NCI-H146 treated with DMSO at 0.1 percent for 48 hours (cell line): ENCODE results near the gene SHC1.

Source experiments
- DNase-seq: peaks from one replicate; lab custom pipeline; 2025; ENCODE audit not compliant: unreplicated experiment; lab: John Stamatoyannopoulos, UW

SHC1 gene

GRCh38 chr1:155008015-155008941 lies 37.7 kb upstream of the SHC1 start:
- no peak for DNase-seq

GRCh38 chr1:155007251-155007828 lies 36.8 kb upstream of the SHC1 start:
- no peak for DNase-seq

DNA sequence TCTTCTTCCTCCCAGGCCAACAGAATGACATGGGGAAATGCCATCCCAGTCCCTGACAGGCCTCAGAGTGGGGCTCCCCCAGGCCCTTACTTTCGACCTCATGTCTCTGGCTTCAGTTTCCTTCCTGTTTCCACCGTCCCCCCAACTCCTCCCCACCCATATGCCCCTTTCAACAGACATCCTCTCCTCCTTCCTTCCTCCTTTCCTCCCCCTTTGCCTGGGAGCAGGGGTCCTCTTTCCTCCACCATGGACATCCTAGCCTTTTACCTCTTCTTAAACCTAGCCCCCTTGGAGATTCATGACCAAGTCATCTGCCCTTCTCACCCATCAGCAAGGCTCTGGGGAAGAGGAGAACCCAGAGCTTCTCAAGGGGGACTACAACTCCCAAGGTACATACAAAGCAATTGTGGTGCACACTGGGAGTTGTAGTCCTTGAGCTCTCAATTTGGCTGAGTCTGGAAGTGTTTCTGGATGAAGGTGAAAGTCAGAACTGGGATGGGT lies 36.1 kb upstream of the SHC1 start:
- DNase-seq: no peak

- no peak for DNase-seq
These were observed 34.8 kb upstream of the SHC1 start for GRCh38 chr1:155005076-155006011.

- no peak for DNase-seq
These were observed 34.0 kb upstream of the SHC1 start for GRCh38 chr1:155004352-155005075.

DNA sequence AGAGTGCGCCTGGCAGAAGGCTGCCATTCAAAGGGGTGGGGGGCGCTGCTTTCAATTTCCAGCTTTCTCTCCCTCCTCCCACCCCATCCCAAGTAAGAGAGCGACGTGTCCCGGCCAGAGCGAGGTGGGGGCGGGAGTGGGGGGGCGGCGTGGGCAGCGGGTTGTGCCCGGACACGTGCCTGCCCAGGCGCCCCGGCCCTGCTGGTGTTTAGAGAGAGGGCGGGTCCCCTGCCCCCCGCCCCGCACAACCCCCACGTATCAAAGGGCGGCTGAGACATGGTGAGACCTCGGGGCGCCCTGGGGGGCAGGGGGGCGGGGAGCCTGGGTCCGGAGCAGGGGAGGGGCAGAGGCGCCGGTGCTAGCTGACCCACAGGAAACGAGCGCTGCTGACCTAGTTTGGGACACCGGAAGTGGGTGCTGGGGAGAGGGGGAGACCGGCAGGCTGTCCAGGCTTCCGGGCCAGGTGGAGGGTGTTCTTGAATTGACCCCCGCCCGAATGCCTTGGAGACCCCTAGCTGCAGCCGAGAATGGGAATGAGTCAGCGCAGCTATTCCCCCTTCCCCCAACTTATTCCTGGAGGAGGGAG lies 33.3 kb upstream of the SHC1 start:
- DNase-seq: no peak

- peak; percentile 31 for DNase-seq
These were observed 32.7 kb upstream of the SHC1 start for GRCh38 chr1:155003227-155003765.

DNA sequence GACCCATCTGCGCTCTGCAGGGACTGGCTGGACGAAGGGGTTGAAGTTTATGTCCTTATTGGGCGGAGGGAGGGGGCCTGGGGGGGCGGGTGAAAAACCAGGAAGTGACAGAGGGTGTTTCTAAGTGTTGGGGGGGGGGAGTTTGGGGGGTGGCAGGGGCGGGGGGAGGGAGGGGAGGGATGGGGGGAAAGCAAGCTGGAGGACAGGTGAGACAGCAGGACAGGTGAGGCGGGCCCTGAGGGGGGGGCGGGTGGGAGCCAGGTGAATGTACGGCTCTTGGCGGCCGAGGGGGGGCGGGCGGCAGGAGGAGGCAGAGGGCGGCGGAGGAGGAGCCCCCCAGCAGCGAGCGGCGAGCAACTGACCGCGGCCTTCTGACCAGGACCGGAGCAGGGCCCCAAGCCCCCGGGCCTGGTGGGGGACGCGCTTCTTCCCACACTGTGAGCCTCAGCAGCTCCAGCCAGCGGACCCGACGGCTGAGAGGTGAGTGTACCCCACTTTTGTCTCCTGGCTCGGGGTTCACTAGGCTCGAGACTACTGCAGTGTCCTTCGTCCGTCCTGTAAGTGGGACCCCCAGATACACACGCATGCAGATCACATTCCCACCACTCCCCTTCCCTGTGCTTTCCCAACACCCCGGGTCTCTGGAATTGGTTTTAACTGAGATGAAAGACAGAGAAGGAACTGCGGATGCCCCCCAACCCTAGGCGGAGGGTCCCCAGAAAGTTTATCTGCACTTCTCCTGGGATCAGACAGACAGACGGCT lies 32.1 kb upstream of the SHC1 start, which contains the start of gene ZBTB7B:
ZBTB7B (plus strand) TSS at position 339 of the 763 bp plus-strand sequence. CDS start 11,859 bp downstream, outside the sequence.
- peak; percentile 79 for DNase-seq

GRCh38 chr1:155001675-155002463 lies 31.3 kb upstream of the SHC1 start:
- DNase-seq: peak; percentile 98

GRCh38 chr1:155001425-155001674 lies 30.8 kb upstream of the SHC1 start:
- DNase-seq: peak; percentile 65

GRCh38 chr1:155000726-155001424 lies 30.3 kb upstream of the SHC1 start:
- peak; percentile 75 for DNase-seq

- no peak for DNase-seq
These were observed 29.8 kb upstream of the SHC1 start for GRCh38 chr1:155000411-155000725.

DNA sequence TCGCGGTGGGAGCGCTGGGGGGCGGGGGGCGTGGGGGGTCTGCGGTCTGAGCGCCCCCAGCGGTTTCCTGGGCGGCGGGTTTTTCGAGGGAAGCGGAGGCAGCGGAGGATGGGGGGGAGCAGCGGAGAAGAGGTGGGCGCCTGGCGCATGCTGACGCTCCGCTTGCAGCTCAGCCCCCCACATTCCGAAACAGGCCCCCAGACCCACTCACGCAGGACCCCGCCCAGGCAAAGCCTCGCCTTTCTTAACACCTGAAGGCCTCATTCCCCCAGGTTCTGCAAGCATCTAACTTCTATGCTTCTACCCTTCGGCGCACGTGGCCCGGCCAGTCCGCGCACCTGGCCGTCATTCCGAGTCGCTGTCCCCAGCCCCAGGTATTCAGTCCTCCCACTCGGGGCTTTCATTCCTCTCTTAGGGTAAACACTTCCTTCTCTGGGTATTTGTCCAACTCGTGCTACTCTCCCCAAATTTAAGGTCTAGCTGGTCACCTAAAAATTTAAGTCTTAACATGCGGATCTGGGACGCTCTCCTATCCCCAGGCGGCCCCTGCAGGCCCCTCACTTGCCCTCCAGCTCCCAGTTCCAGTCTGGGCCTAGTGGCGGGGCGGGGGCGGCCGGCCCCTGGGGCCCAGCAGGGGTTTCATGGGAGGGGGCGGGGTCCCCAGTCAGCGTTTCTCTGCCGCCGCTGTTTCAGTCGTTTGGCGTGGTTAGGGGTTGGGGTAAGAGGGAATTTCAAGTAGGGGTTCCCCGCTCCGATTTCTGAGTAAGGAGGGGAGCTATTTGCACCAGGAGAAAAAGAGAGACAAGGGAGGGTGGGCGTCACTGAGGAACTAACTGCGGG lies 29.2 kb upstream of the SHC1 start:
- peak; percentile 53 for DNase-seq

- DNase-seq: peak; percentile 53
These were observed 28.4 kb upstream of the SHC1 start for GRCh38 chr1:154998818-154999570.

DNA sequence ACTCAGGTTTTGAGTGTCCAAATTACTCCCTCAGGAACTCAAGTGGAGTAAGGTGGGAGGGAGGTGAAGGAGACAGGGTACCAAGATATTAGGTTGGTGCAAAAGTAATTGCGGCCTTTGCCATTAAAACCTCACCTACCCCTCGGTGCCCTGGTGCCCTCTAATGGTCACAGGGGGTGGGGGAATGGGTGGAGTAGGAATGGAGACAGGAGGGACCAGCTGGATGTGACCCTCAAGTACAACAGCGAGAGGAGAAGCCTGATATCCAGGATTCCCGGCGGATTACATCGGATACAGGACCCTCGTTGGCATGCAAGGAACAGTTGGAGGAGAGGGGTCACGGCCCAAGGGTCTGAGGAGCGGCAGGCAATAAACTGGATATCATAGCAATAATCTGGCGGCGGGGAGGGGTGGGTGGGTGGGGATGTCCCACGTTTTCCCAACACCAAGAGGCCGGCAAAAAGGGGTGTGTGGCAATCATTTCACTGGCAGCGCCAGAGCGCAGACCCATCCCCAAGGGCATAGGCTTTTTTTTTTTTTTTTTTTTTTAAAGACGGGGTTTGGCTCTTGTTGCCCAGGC lies 27.7 kb upstream of the SHC1 start:
- no peak for DNase-seq
